Thoracic aorta (tissue), 2 donors: ENCODE data around the gene USP31. TPM values are rescaled to one million over a fixed set of nuclear protein-coding genes. Genes with fewer than 3 reads are reported as not detected.

ENCODE experiments used
- ATAC-seq: fragments of 150-250 bp; one replicate; pipeline ENCODE4 v1.8.0; 2017; ENCODE audit warnings: low read depth; ENCODE audit not compliant: insufficient number of reproducible peaks, low FRiP score
- DNase-seq: peaks from one replicate; pipeline ENCODE4 v3.0.0-alpha.2; 2020; ENCODE audit warnings: low spot score
- H3K27ac ChIP-seq, 2 donors: fragments of 200-600 bp; sonication (generic); 1 replicate in 1 of 2; 2 replicates in 1 of 2; pipeline ENCODE4 v1.5.1; 2016; ENCODE audit warnings: mild to moderate bottlenecking in 2 of 2, moderate library complexity in 2 of 2
- H3K27me3 ChIP-seq: fragments of 200-600 bp; sonication (generic); replicated peaks from 2 replicates; pipeline ENCODE4 v1.6.0; 2016; ENCODE audit warnings: mild to moderate bottlenecking; ENCODE audit not compliant: insufficient read depth
- H3K36me3 ChIP-seq: fragments of 200-600 bp; sonication (generic); one replicate; pipeline ENCODE4 v1.5.1; 2016
- H3K4me1 ChIP-seq, 2 donors: fragments of 200-600 bp; sonication (generic); 1 replicate in 1 of 2; 2 replicates in 1 of 2; pipeline versions ENCODE4 v1.5.1 to v1.6.0; 2016; ENCODE audit warnings: low read depth in 2 of 2, mild to moderate bottlenecking in 1 of 2; ENCODE audit not compliant: control insufficient read depth in 1 of 2
- H3K4me3 ChIP-seq: fragments of 200-600 bp; sonication (generic); 2 replicates; pipeline ENCODE4 v1.5.1; 2016; ENCODE audit warnings: mild to moderate bottlenecking
- H3K9me3 ChIP-seq: fragments of 200-600 bp; sonication (generic); 2 replicates; pipeline ENCODE4 v1.5.1; 2016
- CTCF ChIP-seq: fragments of 200-600 bp; sonication (generic); IDR thresholded peaks from one replicate; pipeline ENCODE4 v1.5.1; 2019; ENCODE audit warnings: antibody characterized with exemption
- total RNA-seq, 2 donors: library from RNA; depleted of rRNA; stranded (reverse); fragments of >200 nt; gene quantifications; one replicate each; pipeline versions ENCODE4 v1.1.0 to v1.2.3, GENCODE V29; 2016

USP31 gene
- total RNA-seq, 2 donors from 2014 or later, result 19.6 to 25.0 TPM

- Histone ChIP-seq H3K4me1 (peaks cover 10 to 28% of the 10 kb centered on the region in 2 donors), H3K27me3 (peaks cover 16% of the 10 kb centered on the region), H3K27ac (no peak within 1 kb of the TSS), H3K9me3 (no peaks in the 10 kb centered on the region), H3K36me3 (no peaks in the 10 kb centered on the region), H3K4me3 (peak within 1 kb of the TSS; percentile 70)
- no peak for DNase-seq
- peak; percentile 25 for ATAC-seq
- peak; percentile 27 for TF ChIP-seq CTCF
Observed at GRCh38 chr16:23182679-23183542, 33.7 kb upstream of the USP31 start, which contains the start of gene SCNN1G. Gene SCNN1G (plus strand): TSS chr16:23182745. CDS start chr16:23186272, 3,527 bp downstream.

GRCh38 chr16:23182206-23182678 is 33.0 kb upstream of the USP31 start:
- no peaks in the 10 kb centered on the region for H3K36me3 ChIP-seq
- no peaks in the 10 kb centered on the region for H3K9me3 ChIP-seq
- peaks cover 10 to 28% of the 10 kb centered on the region in 2 donors for H3K4me1 ChIP-seq
- H3K4me3 ChIP-seq, result peak overlapping the region; percentile 70
- TF ChIP-seq CTCF, result peak; percentile 97
- ATAC-seq (peak; percentile 41), DNase-seq (no peak)
- H3K27ac ChIP-seq, result no peak overlapping the region
- H3K27me3 ChIP-seq, result peaks cover 16% of the 10 kb centered on the region

- Histone ChIP-seq H3K36me3 (no peaks in the 10 kb centered on the region), H3K27ac (no peak overlapping the region), H3K27me3 (peaks cover 16% of the 10 kb centered on the region), H3K9me3 (no peaks in the 10 kb centered on the region), H3K4me3 (no peak overlapping the region), H3K4me1 (peaks cover 10 to 28% of the 10 kb centered on the region in 2 donors)
- TF ChIP-seq CTCF, result no peak
- no peak for DNase-seq
- ATAC-seq, result no peak
Observed at GRCh38 chr16:23181506-23181905, 32.3 kb upstream of the USP31 start.

GRCh38 chr16:23175651-23176050 is 26.4 kb upstream of the USP31 start:
- Histone ChIP-seq H3K9me3 (no peaks in the 10 kb centered on the region), H3K4me1 (no peaks in the 10 kb centered on the region), H3K27ac (no peak overlapping the region), H3K27me3 (no peaks in the 10 kb centered on the region), H3K36me3 (no peaks in the 10 kb centered on the region), H3K4me3 (no peak overlapping the region)
- no peak for DNase-seq
- TF ChIP-seq CTCF, result no peak
- no peak for ATAC-seq

- H3K27ac ChIP-seq, result no peak overlapping the region
- no peak for TF ChIP-seq CTCF
Observed at GRCh38 chr16:23174622-23175021, 25.4 kb upstream of the USP31 start.

More at GRCh38 chr16:23174622-23175021, 25.4 kb upstream of the USP31 start:
- Histone ChIP-seq H3K9me3 (no peaks in the 10 kb centered on the region), H3K4me1 (no peaks in the 10 kb centered on the region), H3K36me3 (no peaks in the 10 kb centered on the region), H3K27me3 (no peaks in the 10 kb centered on the region), H3K4me3 (no peak overlapping the region)
- no peak for ATAC-seq
- DNase-seq, result no peak
